M059J (cell line): Measurements from ENCODE around the gene WDSUB1. TPM values are rescaled to one million over a fixed set of nuclear protein-coding genes. Genes with fewer than 3 reads are reported as not detected.

ENCODE experiments used
- DNase-seq: peaks from one replicate; pipeline ENCODE4 v3.0.0-alpha.2; 2012; ENCODE audit warnings: low read depth
- total RNA-seq: library from RNA; depleted of rRNA; stranded (reverse); fragments of >200 nt; shearing (Covaris generic); gene quantifications from 2 replicates; pipeline ENCODE4 v1.2.3, GENCODE V29; 2014

The WDSUB1 gene
- total RNA-seq, 1 experiment from 2014 or later: 7.8 TPM

- no peak for DNase-seq
Observed at GRCh38 chr2:159199236-159199635, 87.3 kb downstream of the WDSUB1 start.

GRCh38 chr2:159196393-159196925 lies 90.0 kb downstream of the WDSUB1 start:
- no peak for DNase-seq

GRCh38 chr2:159195697-159196096 lies 90.8 kb downstream of the WDSUB1 start:
- DNase-seq: no peak

- no peak for DNase-seq
Observed at GRCh38 chr2:159194241-159194640, 92.3 kb downstream of the WDSUB1 start.

GRCh38 chr2:159193791-159194190 lies 92.7 kb downstream of the WDSUB1 start:
- no peak for DNase-seq

GRCh38 chr2:159192371-159192918 lies 94.1 kb downstream of the WDSUB1 start:
- no peak for DNase-seq

- no peak for DNase-seq
Observed at GRCh38 chr2:159188449-159188848, 98.1 kb downstream of the WDSUB1 start.

- DNase-seq: no peak
Observed at GRCh38 chr2:159187106-159187505, 99.4 kb downstream of the WDSUB1 start.

- no peak for DNase-seq
Observed at GRCh38 chr2:159186462-159186861, 100.0 kb downstream of the WDSUB1 start.
